GM18507 (cell line): ENCODE measurements around the gene CDHR5.

Experiments
- DNase-seq: peaks from one replicate; pipeline ENCODE4 v3.0.0; 2011; ENCODE audit warnings: low read depth; ENCODE audit not compliant: insufficient read length; ENCODE audit errors: extremely low spot score
- FAIRE-seq: peaks from 2 replicates; lab custom pipeline; 2011; peaks lifted over from hg19 to GRCh38; lab: Jason Lieb, UNC

CDHR5 gene

GRCh38 chr11:612961-613300, 11.8 kb downstream of the CDHR5 start:
- FAIRE-seq (no peak), DNase-seq (no peak)

GRCh38 chr11:612201-612960, 12.4 kb downstream of the CDHR5 start:
- DNase-seq: no peak
- no peak for FAIRE-seq

DNA sequence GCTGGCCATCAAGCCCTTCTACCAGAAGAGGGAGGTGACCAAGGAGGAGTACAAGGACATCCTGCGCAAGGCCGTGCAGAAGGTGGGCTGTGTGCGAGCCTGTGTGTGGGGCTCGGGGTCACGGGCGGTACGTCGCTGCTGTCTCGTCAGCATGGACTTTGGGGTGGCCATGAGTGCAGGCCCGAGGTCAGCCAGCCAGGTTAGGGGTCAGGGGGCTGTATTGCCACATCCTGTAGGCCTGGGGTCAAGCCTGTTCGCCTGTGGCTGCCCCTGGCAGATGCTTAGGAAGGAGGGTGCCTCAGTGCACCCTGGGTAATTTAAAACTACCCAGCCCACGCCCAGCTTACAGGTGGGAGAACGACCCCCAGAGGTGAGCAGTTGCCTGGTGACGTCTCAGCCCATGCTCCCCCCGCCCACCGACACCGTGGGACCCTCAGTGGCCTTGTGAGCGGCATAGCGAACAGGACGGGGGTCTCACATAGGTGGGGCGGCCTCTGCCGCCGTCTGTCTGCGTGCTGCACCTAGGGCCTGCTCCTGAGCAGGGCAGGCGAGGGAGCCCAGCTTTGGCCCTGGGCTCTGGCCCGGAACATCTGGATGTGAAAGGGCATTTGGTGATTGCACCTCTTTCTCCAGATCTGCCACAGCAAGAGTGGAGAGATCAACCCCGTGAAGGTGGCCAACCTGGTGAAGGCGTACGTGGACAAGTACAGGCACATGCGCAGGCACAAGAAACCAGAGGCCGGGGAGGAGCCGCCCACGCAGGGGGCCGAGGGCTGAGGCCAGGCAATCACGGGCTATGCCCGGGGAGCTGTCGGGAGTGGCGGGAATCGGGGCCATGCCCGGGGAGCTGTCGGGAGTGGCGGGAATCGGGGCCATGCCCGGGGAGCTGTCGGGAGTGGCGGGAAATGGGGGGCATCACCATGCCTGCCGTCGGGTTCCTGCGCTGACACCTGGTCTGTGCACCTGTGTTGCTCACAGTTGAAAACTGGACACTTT, 13.5 kb downstream of the CDHR5 start:
- no peak for FAIRE-seq

GRCh38 chr11:610146-610801, 14.5 kb downstream of the CDHR5 start:
- DNase-seq (no peak), FAIRE-seq (no peak)

More for the DNA sequence above, 13.5 kb downstream of the CDHR5 start:
- no peak for DNase-seq

DNA sequence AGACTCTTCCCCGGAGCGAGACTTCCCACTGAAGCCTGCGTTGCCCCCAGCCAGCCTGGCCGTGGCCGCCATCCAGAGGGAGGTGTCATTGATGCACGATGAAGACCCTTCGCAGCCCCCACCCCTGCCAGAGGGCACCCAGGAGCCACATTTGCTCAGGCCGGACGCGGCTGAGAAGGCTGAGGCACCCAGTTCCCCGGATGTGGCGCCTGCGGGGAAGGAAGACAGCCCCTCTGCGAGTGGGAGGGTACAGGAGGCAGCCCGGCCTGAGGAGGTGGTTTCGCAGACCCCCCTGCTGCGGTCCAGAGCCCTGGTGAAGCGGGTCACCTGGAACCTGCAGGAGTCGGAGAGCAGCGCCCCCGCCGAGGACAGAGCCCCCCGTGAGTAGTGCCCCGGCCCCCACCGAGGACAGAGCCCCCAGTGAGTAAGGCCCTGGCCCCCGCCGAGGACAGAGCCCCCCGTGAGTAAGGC, 15.4 kb downstream of the CDHR5 start:
- DNase-seq: no peak
- FAIRE-seq: no peak

DNA sequence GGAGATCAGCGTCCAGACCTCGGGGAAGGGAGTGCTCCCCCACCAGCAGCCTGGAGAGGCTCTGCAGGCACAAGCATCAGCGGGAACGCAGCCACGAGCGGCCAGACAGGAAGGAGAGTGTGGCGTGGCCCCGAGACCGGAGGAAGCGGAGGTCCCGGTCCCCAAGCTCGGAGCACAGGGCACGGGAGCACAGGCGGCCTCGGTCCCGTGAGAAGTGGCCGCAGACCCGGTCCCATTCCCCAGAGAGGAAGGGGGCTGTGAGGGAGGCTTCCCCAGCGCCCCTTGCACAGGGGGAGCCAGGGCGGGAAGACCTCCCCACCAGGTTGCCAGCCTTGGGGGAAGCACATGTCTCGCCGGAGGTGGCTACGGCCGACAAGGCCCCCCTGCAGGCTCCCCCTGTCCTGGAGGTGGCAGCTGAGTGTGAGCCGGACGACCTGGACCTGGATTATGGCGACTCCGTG, 15.9 kb downstream of the CDHR5 start:
- FAIRE-seq: no peak
- no peak for DNase-seq

- DNase-seq (no peak), FAIRE-seq (no peak)
Measured at GRCh38 chr11:607971-608659, 16.6 kb downstream of the CDHR5 start.

DNA sequence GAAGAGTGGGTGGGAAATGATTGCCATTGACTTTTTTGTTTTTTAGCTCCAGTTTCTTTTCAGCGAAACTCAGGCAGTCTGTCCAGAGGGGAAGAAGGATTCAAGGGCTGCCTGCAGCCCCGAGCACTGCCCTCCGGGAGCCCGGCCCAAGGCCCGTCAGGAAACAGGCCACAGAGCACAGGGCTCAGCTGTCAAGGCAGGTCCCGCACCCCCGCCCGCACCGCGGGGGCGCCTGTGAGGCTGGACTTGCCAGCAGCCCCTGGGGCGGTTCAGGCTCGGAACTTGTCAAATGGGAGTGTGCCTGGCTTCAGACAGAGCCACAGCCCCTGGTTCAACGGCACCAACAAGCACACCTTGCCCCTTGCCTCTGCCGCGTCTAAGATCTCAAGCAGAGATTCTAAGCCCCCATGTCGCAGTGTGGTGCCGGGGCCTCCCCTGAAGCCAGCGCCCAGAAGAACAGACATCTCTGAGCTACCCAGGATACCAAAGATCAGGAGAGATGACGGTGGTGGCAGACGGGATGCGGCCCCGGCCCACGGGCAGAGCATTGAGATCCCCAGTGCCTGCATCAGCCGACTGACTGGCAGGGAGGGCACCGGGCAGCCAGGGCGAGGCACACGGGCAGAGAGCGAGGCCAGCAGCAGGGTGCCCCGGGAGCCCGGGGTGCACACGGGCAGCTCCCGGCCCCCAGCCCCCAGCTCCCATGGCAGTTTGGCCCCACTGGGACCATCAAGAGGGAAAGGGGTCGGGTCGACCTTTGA, 17.6 kb downstream of the CDHR5 start:
- FAIRE-seq: no peak
- DNase-seq: no peak

DNA sequence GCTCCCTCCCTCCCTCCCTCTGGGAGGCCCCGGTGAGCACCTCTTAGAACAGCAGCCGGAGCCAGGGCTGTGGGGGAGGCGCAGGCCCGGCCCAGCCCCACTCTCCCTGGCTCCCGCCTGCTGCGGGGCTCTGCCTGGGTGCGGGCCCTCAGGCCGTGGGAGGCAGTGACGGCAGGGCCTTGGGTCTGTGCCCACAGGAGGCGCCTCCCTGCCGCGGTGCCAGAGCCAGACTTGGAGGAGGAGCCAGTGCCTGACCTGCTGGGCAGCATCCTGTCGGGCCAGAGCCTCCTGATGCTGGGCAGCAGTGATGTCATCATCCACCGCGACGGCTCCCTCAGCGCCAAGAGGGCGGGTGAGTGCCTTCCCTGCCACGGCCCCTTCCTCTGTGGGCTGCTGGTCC, 18.5 kb downstream of the CDHR5 start:
- DNase-seq (no peak), FAIRE-seq (no peak)

- FAIRE-seq (no peak), DNase-seq (no peak)
Measured at GRCh38 chr11:605286-606129, 19.2 kb downstream of the CDHR5 start.

GRCh38 chr11:603154-603553, 21.6 kb downstream of the CDHR5 start:
- no peak for FAIRE-seq

DNA sequence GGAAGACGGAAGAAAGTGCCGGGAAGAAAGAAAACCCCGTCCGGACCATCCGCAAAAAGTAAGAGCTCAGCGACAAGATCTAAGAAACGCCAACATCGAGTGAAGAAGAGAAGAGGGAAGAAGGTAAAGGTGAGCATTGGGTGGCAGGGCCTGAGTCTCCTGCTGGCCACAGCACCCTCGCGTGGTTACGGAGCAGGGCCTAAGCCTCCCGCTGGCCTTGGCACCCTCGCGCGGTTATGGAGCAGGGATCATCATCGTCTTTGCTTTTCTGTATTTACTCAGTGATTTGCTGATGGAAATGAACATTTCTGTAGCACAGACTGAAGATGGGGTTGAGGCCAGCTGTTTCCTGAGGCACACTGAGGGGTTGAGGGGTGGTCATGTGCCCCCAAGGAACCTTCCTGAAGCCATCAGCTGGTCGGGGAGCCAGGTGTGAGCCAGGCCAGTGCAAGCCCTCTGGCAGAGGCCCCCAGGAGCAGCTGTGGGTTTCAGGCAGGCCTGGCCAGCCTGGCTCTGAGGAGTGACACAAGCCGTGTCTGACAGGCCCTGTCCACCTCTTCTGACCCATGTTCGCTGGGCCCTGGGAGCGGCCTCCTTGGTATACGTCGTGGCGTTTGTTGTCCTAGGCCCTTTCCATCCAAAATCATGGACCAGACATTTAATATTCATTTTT, 23.0 kb downstream of the CDHR5 start:
- no peak for DNase-seq
- no peak for FAIRE-seq

More at GRCh38 chr11:603154-603553, 21.6 kb downstream of the CDHR5 start:
- no peak for DNase-seq

GRCh38 chr11:598005-598680, 26.6 kb downstream of the CDHR5 start:
- DNase-seq (no peak), FAIRE-seq (no peak)

GRCh38 chr11:597166-597725, 27.5 kb downstream of the CDHR5 start:
- no peak for FAIRE-seq

GRCh38 chr11:596374-596773, 28.4 kb downstream of the CDHR5 start:
- DNase-seq (no peak), FAIRE-seq (no peak)

More at GRCh38 chr11:597166-597725, 27.5 kb downstream of the CDHR5 start:
- no peak for DNase-seq

DNA sequence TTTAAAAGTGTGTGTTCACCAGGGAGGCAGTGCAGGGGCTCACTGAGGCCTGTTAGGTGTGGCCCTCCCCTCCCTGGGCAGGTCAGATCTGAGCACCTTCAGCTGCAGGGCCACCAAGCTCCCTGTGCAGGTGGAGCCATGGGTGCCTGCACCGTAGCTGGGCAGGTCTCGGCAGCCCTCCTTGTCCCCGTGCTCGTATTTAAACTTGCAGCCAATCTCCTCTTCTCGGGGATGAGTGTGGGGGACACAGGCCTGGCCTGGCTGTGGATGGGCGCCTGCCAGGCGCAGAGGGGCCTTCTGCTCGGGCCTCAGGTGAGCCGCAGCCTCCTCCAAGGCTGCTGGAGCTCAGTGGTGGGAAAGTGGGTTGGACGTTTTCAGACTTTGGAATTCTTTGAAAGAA, 29.4 kb downstream of the CDHR5 start:
- DNase-seq: no peak
- FAIRE-seq: no peak
